MCF 10A (cell line): ENCODE measurements around the gene PIGL. TPM values are rescaled to one million over a fixed set of nuclear protein-coding genes. Genes with fewer than 3 reads are reported as not detected.
A peak's percentile ranks its signal among the peaks of the same experiment; 100 is the strongest.
"Not testable (repeated sequence)": the region's sequence is repeated elsewhere in the genome, so short reads cannot be mapped to it uniquely, and the experiment has no call there.

Experiments used
- BruUV-seq: library from RNA; stranded (reverse); fragments of 400-500 nt; replicated peaks from 2 replicates; lab custom pipeline; 2021; lab: Mats Ljungman, UMichigan
- CTCF ChIA-PET: fragments of 300-600 bp; sonication (Branson Sonifier 250); formaldehyde crosslinking; extraction: SDS; loops from one replicate; lab custom pipeline; 2021; ENCODE audit warnings: antibody characterized with exemption, inconsistent platforms; lab: Yijun Ruan, JAX
- POLR2A ChIA-PET: fragments of 300-600, 350-650 bp; sonication (Branson Sonifier 250); formaldehyde crosslinking; extraction: SDS; loops from one replicate; lab custom pipeline; 2020; ENCODE audit warnings: antibody characterized with exemption, inconsistent platforms; lab: Yijun Ruan, JAX
- DNase-seq: peaks from one replicate; pipeline ENCODE4 v3.0.0-alpha.2; 2018; ENCODE audit not compliant: unreplicated experiment
- H3K27ac Mint-ChIP-seq: one replicate; pipeline ENCODE4 v1.8.0; 2022; ENCODE audit warnings: mild to moderate bottlenecking, low read depth, mixed read lengths; ENCODE audit not compliant: unreplicated experiment
- H3K27me3 Mint-ChIP-seq: one replicate; pipeline ENCODE4 v1.8.0; 2022; ENCODE audit warnings: mixed read lengths; ENCODE audit not compliant: insufficient read depth, unreplicated experiment
- H3K36me3 Mint-ChIP-seq: one replicate; pipeline ENCODE4 v1.8.0; 2022; ENCODE audit warnings: mild to moderate bottlenecking, moderate library complexity, mixed read lengths; ENCODE audit not compliant: insufficient read depth, unreplicated experiment
- H3K4me1 Mint-ChIP-seq: one replicate; pipeline ENCODE4 v1.8.0; 2022; ENCODE audit warnings: mixed read lengths; ENCODE audit not compliant: insufficient read depth, unreplicated experiment
- H3K4me3 Mint-ChIP-seq: one replicate; pipeline ENCODE4 v1.8.0; 2022; ENCODE audit warnings: mild to moderate bottlenecking, moderate library complexity, mixed read lengths; ENCODE audit not compliant: unreplicated experiment
- H3K9me3 Mint-ChIP-seq: one replicate; pipeline ENCODE4 v1.8.0; 2022; ENCODE audit warnings: mixed read lengths; ENCODE audit not compliant: unreplicated experiment
- CTCF ChIP-seq: fragments of 200-600 bp; IDR thresholded peaks from one replicate; pipeline ENCODE4 v1.8.0; 2022; ENCODE audit warnings: antibody characterized with exemption, mild to moderate bottlenecking; ENCODE audit not compliant: unreplicated experiment
- intact Hi-C: fragments of 100-400 bp; cut with micrococcal nuclease; formaldehyde crosslinking; loops from 2 replicates; pipeline ENCODE4 v1.14.1; 2022
- total RNA-seq: library from RNA; stranded (reverse); gene quantifications from 2 replicates; pipeline ENCODE4 v1.2.3, GENCODE V29; 2022

Gene PIGL
- total RNA-seq, 1 experiment from 2014 or later = 31.3 TPM

GRCh38 chr17:16187642-16188041 is 29.4 kb upstream of the PIGL start:
- TF ChIP-seq CTCF = no peak
- no peak for DNase-seq
- Mint-ChIP-seq H3K9me3 (no peaks in the 10 kb centered on the region), H3K36me3 (peaks cover 49% of the 10 kb centered on the region), H3K27me3 (no peaks in the 10 kb centered on the region), H3K4me1 (peaks cover 16% of the 10 kb centered on the region), H3K4me3 (no peak overlapping the region), H3K27ac (no peak overlapping the region)
- POLR2A ChIA-PET = interaction anchor here (5.4 kb wide), 1 partner anchor 26 kb away, joined by 50 read pairs; the partner anchor contains the start of gene NCOR1
- intact Hi-C loops = no loop called here
- CTCF ChIA-PET = interaction anchor here (0.6 kb wide), 1 partner anchor 43 kb away, joined by 4 read pairs; no protein-coding TSS in a partner anchor
- no TSS peak for BruUV-seq

GRCh38 chr17:16189791-16190348 is 27.1 kb upstream of the PIGL start:
- no TSS peak for BruUV-seq
- Mint-ChIP-seq H3K4me1 (peaks cover 16% of the 10 kb centered on the region), H3K27me3 (no peaks in the 10 kb centered on the region), H3K4me3 (no peak overlapping the region), H3K9me3 (no peaks in the 10 kb centered on the region), H3K36me3 (peaks cover 56% of the 10 kb centered on the region), H3K27ac (peak overlapping the region; percentile 79)
- ChIA-PET CTCF (interaction anchor here (0.7 to 1.0 kb wide), 3 partner anchors 24 to 189 kb away, joined by 3 to 4 read pairs (median 3); no protein-coding TSS in a partner anchor), POLR2A (interaction anchor here (0.6 to 5.4 kb wide), 8 partner anchors 11 to 497 kb away, joined by 3 to 50 read pairs (median 4); partner anchors contain the start of genes NCOR1 and PIGL)
- intact Hi-C loops = no loop called here
- peak; percentile 8 for DNase-seq
- no peak for TF ChIP-seq CTCF

- peaks cover 16% of the 10 kb centered on the region for H3K4me1 Mint-ChIP-seq
- ChIA-PET CTCF (interaction anchor here (0.5 to 0.7 kb wide), 3 partner anchors 28 to 77 kb away, joined by 3 to 5 read pairs (median 4); no protein-coding TSS in a partner anchor), POLR2A (interaction anchor here (0.7 to 5.4 kb wide), 6 partner anchors 8 to 58 kb away, joined by 3 to 50 read pairs (median 5); partner anchors contain the start of genes NCOR1 and PIGL)
- peaks cover 51% of the 10 kb centered on the region for H3K36me3 Mint-ChIP-seq
- DNase-seq = no peak
- no peak overlapping the region for H3K4me3 Mint-ChIP-seq
- no peaks in the 10 kb centered on the region for H3K27me3 Mint-ChIP-seq
- no peak for TF ChIP-seq CTCF
- H3K9me3 Mint-ChIP-seq = no peaks in the 10 kb centered on the region
- no TSS peak for BruUV-seq
- peak overlapping the region; percentile 79 for H3K27ac Mint-ChIP-seq
- intact Hi-C loops = no loop called here
These were observed 26.2 kb upstream of the PIGL start for GRCh38 chr17:16190703-16191360.

- H3K27me3 Mint-ChIP-seq = no peaks in the 10 kb centered on the region
- intact Hi-C loops = no loop called here
- H3K27ac Mint-ChIP-seq = peak overlapping the region; percentile 79
- TF ChIP-seq CTCF = no peak
- H3K36me3 Mint-ChIP-seq = peaks cover 48% of the 10 kb centered on the region
- H3K4me1 Mint-ChIP-seq = peaks cover 16% of the 10 kb centered on the region
- no TSS peak for BruUV-seq
- ChIA-PET CTCF (interaction anchor here (0.6 to 0.7 kb wide), 2 partner anchors 40 to 77 kb away, joined by 3 to 4 read pairs; no protein-coding TSS in a partner anchor), POLR2A (interaction anchor here (0.7 to 5.4 kb wide), 5 partner anchors 7 to 59 kb away, joined by 3 to 50 read pairs (median 5); partner anchors contain the start of genes NCOR1 and PIGL)
- no peaks in the 10 kb centered on the region for H3K9me3 Mint-ChIP-seq
- H3K4me3 Mint-ChIP-seq = no peak overlapping the region
- peak; percentile 9 for DNase-seq
These were observed 25.4 kb upstream of the PIGL start for GRCh38 chr17:16191604-16192003.

GRCh38 chr17:16194307-16194835 is 22.6 kb upstream of the PIGL start:
- H3K4me3 Mint-ChIP-seq, BruUV-seq, DNase-seq, intact Hi-C loops, CTCF ChIA-PET, H3K9me3 Mint-ChIP-seq, H3K27ac Mint-ChIP-seq, H3K27me3 Mint-ChIP-seq: not testable (repeated sequence)
- POLR2A ChIA-PET = interaction anchor here (0.8 kb wide), 1 partner anchor 22 kb away, joined by 4 read pairs; the partner anchor contains the start of gene PIGL
- peaks cover 73% of the 10 kb centered on the region for H3K36me3 Mint-ChIP-seq
- peaks cover 19% of the 10 kb centered on the region for H3K4me1 Mint-ChIP-seq
